DND-41 (cell line): ENCODE data around the gene RIOK2.

Experiments
- ATAC-seq: fragments of 200-7000 bp; cut with Tn5 transposase; 3 replicates; pipeline ENCODE4 v1.9.1; 2021; ENCODE audit warnings: low read depth; ENCODE audit not compliant: insufficient read depth
- DNase-seq: peaks from one replicate; pipeline ENCODE4 v3.0.0-alpha.2; 2020
- H2AFZ ChIP-seq: 2 replicates; pipeline ENCODE4 v1.6.0; 2012; ENCODE audit warnings: low read depth, low read length
- H3K27ac ChIP-seq: 2 replicates; pipeline ENCODE4 v1.5.1; 2012; ENCODE audit warnings: low read length, inconsistent platforms
- H3K27me3 ChIP-seq: fragments of 200-600 bp; sonication (generic); 2 replicates; pipeline ENCODE4 v1.6.0; 2012; ENCODE audit warnings: low read length, mild to moderate bottlenecking, inconsistent platforms; ENCODE audit not compliant: insufficient read depth, poor library complexity
- H3K36me3 ChIP-seq: 2 replicates; pipeline ENCODE4 v1.5.1; 2012; ENCODE audit warnings: low read length, inconsistent platforms; ENCODE audit not compliant: insufficient read depth
- H3K4me1 ChIP-seq: 2 replicates; pipeline ENCODE4 v1.5.1; 2012; ENCODE audit warnings: mild to moderate bottlenecking, low read length; ENCODE audit not compliant: insufficient read depth
- H3K4me2 ChIP-seq: 2 replicates; pipeline ENCODE4 v1.6.0; 2012; ENCODE audit warnings: mild to moderate bottlenecking, moderate library complexity, low read length, inconsistent platforms; ENCODE audit not compliant: insufficient read depth
- H3K4me3 ChIP-seq, 2 experiments: fragments of 200-600 bp in 1 of 2; shearing (Covaris generic) in 1 of 2; 2 replicates each; pipeline ENCODE4 v1.5.1; 2012 to 2016; ENCODE audit warnings: inconsistent platforms in 2 of 2, low read length in 2 of 2, mild to moderate bottlenecking in 2 of 2, low read depth in 1 of 2, moderate library complexity in 1 of 2
- H3K79me2 ChIP-seq: 2 replicates; pipeline ENCODE4 v1.6.0; 2012; ENCODE audit warnings: low read length, inconsistent platforms; ENCODE audit not compliant: insufficient read depth
- H3K9ac ChIP-seq: 2 replicates; pipeline ENCODE4 v1.6.0; 2012; ENCODE audit warnings: low read depth, mild to moderate bottlenecking, inconsistent platforms, low read length, moderate library complexity
- H3K9me3 ChIP-seq: 2 replicates; pipeline ENCODE4 v1.5.1; 2012; ENCODE audit warnings: low read length, moderate library complexity, mild to moderate bottlenecking, inconsistent platforms; ENCODE audit not compliant: insufficient read depth, severe bottlenecking
- H4K20me1 ChIP-seq: 2 replicates; pipeline ENCODE4 v1.6.0; 2012; ENCODE audit warnings: low read length; ENCODE audit not compliant: insufficient read depth
- CTCF ChIP-seq: IDR thresholded peaks from 2 replicates; pipeline ENCODE4 v1.5.1; 2012; ENCODE audit warnings: borderline replicate concordance, low read length, moderate library complexity, mild to moderate bottlenecking; ENCODE audit not compliant: poor library complexity, severe bottlenecking; ENCODE audit errors: extremely low read depth
- EZH2 ChIP-seq: IDR thresholded peaks from 3 replicates; pipeline ENCODE4 v1.6.1; 2012; ENCODE audit warnings: borderline replicate concordance, low read depth, mild to moderate bottlenecking, moderate library complexity, low read length, inconsistent platforms; ENCODE audit not compliant: severe bottlenecking

RIOK2 gene

GRCh38 chr5:97229196-97229595, 46.1 kb upstream of the RIOK2 start:
- no peak for DNase-seq
- H4K20me1 ChIP-seq = no peaks in the 10 kb centered on the region
- H3K4me3 ChIP-seq = no peak overlapping the region
- no peaks in the 10 kb centered on the region for H3K9me3 ChIP-seq
- no peak overlapping the region for H3K4me2 ChIP-seq
- H3K27ac ChIP-seq = no peak overlapping the region
- no peak overlapping the region for H3K9ac ChIP-seq
- H2AFZ ChIP-seq = no peak overlapping the region
- peaks cover 10% of the 10 kb centered on the region; the same call in 1 of the 2 replicates for H3K4me1 ChIP-seq
- no peak for ATAC-seq
- TF ChIP-seq CTCF (no peak), EZH2 (no peak)
- no peaks in the 10 kb centered on the region for H3K79me2 ChIP-seq
- H3K27me3 ChIP-seq = no peaks in the 10 kb centered on the region
- H3K36me3 ChIP-seq = no peaks in the 10 kb centered on the region

- H3K9me3 ChIP-seq = no peaks in the 10 kb centered on the region
- H3K4me1 ChIP-seq = 0 out of 2 replicates have a peak, but pooled peaks cover 2% of the 10 kb centered on the region
- no peak overlapping the region for H3K4me3 ChIP-seq
- no peak overlapping the region for H3K4me2 ChIP-seq
- no peaks in the 10 kb centered on the region for H3K27me3 ChIP-seq
- H3K27ac ChIP-seq = no peak overlapping the region
- DNase-seq (no peak), ATAC-seq (no peak)
- 0 out of 2 replicates have a peak, but pooled peaks cover 3% of the 10 kb centered on the region for H3K36me3 ChIP-seq
- no peak for TF ChIP-seq CTCF
- no peak for TF ChIP-seq EZH2
- H4K20me1 ChIP-seq = no peaks in the 10 kb centered on the region
- no peaks in the 10 kb centered on the region for H3K79me2 ChIP-seq
- no peak overlapping the region for H3K9ac ChIP-seq
- no peak overlapping the region for H2AFZ ChIP-seq
These were observed 42.2 kb upstream of the RIOK2 start for GRCh38 chr5:97225222-97225621.

GRCh38 chr5:97224112-97224750, 41.2 kb upstream of the RIOK2 start:
- ATAC-seq (no peak), DNase-seq (no peak)
- Histone ChIP-seq H3K4me1 (no peaks in the 10 kb centered on the region), H4K20me1 (no peaks in the 10 kb centered on the region), H3K27me3 (no peaks in the 10 kb centered on the region), H3K27ac (no peak overlapping the region), H3K9ac (no peak overlapping the region), H3K4me2 (no peak overlapping the region), H2AFZ (0 out of 2 replicates have a peak overlapping the region, but pooled peaks have one; percentile 4), H3K9me3 (no peaks in the 10 kb centered on the region), H3K79me2 (no peaks in the 10 kb centered on the region), H3K36me3 (0 out of 2 replicates have a peak, but pooled peaks cover 3% of the 10 kb centered on the region), H3K4me3 (no peak overlapping the region)
- TF ChIP-seq CTCF (no peak), EZH2 (no peak)
